HG03565 (cell line): ENCODE measurements around the gene HOXC9.

Experiments
- ATAC-seq: cut with Tn5 transposase; IDR thresholded peaks from one replicate; pipeline ENCODE4 v1.9.1; 2021; ENCODE audit warnings: mild to moderate bottlenecking, moderate library complexity; ENCODE audit not compliant: unreplicated experiment

Gene HOXC9

DNA sequence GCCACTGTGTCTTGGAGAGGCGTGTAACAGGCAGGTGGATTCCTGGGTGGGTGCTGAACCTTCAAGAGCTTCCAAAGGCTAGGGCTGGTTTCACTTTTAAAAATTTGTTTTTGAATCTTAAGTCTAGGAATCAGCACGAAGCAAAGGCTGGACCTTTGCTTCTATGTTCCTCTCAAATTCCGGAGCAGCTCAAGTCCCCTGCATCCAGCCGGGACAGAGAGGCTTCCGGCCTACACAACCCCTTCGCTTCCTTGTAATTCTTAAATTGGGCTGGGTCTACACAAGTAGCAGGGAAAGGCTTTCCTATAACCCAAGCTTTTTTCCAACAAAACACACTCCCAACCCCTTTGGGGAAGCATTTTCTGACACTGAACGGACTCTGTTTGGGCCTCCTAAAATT is 37.0 kb upstream of the HOXC9 start:
- no peak for ATAC-seq

DNA sequence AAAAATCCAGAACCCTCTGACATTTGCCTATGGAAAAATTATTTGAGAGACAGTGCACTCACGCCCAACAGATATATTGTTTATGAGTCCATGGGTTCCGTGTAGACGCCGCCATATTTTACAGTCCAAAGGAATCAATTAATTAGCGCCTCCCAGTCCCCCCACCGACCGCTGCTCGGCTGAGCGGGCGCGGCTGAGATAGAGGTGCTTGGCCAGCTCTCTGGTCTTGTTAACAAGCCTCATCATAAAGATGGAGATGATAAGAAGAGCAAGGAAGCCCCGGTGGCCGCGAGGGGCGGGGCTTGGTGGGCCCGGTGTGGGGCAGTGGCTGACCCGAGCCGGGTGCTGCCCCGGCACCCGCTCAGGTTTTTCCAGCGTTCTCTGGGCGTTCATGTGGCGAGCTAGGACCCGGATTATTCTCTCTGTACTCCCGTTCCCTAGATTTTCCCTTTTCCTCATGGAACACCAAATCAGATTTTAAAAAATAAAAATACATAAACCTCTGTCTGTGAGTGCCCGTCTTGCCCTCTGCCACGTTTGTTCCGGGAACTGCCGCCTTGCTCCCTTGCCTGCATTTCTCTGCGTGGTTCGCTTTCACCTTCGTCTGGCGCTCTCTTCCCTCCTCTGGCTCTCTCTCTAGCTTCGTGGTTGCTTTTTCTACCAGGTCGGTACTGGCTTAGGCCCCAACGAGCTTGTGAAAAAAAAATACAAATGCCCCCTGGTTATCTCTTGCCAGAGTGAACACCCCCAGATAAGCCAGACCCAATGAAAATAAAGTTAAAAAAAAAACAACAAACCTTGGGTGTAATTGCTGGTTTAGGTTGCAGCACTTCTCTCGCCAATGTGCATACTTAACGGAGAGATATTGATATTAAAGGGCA is 36.3 kb upstream of the HOXC9 start:
- no peak for ATAC-seq

DNA sequence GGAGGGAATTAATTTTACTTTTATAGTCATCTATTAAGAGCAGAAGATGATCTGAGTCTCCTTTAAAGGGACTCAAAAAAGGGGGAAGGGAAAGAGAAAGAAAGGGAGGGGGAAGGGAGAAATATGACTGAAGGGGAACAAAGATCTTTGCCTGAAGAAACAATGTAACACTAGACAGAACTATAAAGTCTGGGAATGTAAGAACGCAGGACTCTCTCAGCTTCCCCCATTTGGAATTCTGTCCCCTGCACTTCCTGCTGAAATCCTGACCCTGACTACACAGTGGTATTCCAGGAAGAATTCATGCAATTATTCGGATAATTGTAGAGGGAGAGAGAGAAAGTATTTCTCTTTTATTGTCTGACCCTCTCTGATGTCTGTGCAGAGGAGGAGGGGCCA is 35.6 kb upstream of the HOXC9 start:
- no peak for ATAC-seq

DNA sequence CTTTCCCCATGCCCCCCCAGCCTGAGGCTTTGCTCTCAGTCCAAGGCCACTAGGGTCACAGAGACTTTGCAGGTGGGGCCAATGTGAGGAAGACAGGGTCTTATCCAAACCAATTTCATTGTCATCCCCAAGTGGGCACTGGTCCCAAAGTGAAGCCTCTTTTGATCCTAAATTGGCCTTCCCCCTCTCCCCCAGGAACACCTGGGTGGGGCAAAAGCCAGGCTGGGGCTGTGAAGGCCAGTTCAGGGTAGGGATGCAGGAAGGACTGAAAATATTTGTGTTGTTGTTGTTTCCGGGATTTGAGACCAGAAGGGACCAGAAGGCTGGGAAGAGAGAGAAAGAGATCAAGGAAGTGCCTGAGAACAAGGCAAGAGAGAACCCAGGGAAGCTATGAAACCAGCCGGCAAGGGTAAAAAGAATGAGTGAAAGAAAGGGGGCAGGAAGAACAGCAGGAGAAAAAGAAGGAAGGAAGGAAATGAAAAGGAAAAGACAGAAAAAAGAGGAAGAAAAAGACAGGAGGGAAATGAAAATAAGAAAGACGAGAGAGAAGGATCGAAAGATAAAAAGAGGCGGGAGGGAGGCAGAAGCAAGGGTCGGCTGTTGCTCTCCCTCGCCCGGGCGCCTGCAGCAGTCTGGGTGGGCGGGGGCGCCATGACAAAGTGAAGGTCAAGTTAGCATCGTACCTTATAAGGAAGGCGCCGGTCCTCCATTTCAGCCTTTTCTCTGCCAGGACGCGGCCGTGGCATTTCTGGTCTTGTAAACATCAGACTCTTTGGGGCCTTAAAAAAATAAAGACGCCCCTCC is 34.5 kb upstream of the HOXC9 start:
- no peak for ATAC-seq

DNA sequence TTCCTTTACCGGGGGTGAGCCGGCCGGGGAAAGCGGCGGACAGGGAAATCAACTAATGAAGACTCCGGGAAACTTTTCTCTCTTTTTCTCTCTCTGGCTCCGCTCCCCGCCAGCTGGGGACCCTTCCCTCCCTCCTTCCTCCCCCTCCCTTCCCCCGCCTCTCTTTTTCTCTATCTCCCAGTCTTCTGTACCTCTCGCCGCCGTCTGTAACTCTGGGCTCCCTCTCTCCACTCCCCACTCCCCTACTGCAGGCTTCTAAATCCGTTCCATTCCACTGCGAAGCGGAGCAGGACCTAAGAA is 33.9 kb upstream of the HOXC9 start:
- ATAC-seq: no peak

DNA sequence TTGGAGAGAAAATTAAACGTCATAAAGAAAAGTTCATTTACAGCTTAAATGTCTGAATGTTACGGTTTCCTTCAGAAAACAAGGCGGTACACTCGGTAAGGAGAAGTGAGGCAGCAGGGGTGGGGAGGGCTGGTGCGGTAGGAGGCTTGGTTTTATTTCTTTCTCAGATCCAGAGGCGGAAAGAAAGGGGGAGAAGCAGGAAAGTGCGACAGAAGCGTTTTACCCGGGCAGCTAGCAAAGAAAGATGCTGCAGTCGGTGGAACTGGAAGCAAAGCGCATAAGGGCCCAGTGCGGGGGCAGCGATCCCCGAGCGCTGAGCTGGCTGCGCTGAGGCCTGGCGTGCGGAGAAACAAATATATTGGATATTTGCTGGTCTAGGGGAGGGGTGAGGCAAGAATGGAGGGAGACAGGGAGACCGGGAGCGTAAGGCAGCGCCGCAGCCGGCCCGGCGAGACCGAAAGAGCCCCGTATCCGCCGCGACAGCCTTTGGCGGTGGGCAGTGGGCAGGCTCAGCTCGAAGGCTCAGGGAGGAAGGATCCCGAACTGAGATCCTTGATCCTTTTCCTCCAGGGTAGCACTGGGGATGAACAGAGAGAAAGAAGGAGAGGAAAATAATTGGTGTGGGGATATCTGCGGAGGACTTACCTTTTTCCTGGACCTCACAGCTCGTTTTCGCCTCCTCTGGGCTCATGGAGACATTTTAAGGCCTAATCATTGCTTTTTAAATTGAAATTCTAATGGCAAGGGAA is 33.4 kb upstream of the HOXC9 start:
- no peak for ATAC-seq

DNA sequence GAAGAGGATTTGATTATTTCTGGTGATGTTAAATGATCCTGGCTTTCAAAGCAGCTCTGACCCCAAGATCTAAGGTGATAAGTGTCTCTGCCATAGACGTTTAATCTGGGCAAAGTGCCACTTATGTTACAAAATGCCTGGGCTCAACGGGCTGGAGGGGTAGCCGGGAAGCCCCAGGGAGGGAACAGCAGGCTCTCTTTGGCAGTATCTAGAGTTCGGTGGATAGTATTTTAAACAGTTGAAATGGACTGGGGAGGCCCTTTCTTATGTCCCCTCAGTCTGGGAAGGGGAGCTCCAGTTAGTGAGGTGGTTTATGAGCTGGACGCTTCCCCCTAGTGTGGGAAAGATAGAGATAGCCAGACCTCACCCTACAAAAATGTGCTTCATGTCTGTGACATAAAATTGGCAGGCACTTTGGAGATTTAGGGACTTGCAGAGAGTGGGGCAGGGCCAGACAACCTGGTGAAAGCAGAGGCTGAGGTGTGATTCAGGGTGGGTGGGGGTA is 32.5 kb upstream of the HOXC9 start:
- ATAC-seq: no peak

DNA sequence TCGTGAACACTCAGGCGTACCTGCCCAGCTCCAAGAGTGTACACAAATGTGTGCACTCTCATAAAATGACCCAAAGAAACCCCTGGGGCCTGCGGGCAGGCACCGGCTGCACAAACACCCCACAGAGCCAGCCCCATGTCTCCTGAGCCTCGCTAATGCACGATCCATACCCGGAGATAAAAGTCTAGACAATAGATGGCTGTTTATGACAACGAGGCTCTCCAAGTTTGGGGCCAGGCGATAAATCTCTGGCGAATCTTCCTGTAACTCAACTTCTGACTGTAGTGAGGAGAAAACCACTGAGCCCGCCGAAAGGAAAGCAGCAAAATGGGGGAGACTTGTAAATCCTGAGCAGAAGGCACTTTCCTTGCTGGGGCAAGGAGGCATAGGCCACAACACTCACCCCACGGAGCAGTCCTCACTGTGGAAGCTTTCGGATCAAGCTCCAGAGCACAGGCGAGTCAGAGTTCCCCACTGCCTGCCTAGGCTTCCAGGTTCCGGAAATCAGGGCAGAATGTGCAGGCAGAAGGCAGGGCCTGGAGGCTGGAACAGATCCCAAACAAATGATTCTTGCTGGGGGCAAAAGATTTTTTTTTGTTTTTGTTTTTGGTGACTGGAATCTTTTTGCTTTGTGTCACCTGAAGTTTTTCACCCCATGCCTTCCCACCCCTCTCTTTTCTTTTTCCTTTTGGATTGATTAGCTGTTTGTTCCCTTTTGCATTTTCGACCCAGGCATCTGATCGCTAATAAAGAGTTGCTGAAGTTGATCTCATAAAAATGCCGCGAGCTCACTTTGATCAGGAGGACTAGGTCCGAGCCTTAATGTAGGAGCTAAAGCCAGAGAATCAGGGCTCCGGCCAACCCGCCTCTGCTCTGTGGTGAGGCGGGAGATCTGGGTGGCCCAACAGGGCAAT is 31.5 kb upstream of the HOXC9 start:
- no peak for ATAC-seq

DNA sequence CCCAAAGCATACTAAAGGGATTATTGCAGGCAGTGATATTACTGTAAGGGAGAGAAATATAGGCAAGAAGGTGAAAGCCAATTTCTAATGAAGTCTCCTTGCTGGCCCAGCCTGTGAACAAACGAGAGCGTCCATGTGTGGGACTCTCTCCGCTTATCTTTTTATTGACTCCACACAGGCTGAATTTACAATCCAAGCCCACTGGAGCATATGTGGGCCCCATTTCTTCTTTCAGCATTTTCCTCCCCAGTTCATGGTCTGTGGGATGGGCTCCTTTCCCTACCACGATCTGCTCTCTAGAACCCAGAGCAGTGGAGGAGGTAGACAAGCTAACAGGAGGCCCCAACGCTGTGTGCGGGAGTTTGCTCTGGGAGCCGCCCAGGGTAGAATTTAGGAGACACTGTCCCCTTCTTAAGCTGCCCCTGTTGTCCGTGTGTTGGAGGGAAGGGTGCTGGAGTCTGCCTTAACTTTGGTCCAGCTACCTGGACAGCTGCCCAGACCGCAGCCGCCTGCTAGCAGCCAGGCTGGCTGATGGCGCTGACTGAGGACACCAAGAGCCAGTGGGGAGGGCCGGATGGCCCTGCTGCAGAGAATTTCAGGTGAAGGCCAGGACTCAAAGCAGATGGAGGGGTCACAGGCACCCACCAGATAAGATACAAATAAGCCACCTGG is 30.2 kb upstream of the HOXC9 start:
- ATAC-seq: no peak

DNA sequence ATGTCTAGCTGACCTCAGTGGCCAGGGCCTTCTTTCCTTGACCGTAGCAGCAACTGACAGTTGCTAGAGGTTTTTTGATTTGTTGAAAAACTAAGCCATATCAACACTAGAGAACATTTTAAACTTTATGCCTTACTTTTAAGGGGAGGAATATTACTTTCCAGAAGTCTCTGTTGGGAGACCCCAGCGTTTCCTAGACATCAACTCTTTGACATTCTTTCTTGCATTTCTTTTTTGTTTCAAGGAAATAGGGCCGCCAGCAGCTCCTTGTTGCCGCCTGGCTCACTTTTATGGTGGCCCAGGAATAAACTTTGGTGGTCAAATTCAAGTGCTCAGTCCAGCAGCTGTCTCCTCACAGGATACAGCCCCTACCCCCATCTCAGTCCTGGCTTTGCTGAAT is 29.5 kb upstream of the HOXC9 start:
- no peak for ATAC-seq

DNA sequence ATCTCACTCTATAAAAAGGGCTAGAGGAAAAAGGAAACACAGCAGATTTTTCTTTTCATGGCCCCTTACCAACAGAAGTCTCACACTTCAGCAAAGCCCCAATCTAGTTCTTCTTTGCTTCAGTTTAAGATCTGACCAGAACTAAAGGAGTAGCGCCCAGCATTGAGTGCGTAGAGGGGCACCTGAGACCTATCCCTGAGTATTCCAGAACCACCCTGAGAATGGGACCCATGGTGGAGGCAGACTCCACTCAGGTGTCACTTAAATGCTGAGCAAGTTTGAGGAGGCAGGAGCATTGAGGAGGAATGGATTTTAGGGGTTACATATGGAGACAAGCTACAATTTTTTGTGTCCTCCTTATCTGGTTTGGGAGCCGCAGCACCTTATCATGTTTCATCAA is 28.8 kb upstream of the HOXC9 start:
- ATAC-seq: no peak

DNA sequence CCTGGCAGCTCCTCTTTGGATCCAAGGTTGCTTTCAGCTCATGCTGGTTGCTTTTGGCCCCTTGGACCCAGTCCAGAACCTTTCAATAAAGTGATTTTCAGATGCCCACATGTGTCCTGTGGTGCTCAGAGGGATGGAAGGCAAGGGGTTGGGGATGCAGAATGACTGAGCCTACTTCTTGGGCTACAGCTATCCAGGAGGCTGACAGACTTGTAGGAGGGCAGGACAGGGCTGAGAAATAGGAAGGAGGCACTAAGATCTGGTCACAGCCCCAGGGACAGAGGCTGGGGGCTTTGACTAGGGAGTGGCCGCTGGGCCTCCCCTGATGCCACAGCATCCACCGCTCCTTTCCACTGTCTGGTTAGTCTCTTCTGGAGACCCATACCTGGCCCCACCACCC is 28.3 kb upstream of the HOXC9 start:
- no peak for ATAC-seq

DNA sequence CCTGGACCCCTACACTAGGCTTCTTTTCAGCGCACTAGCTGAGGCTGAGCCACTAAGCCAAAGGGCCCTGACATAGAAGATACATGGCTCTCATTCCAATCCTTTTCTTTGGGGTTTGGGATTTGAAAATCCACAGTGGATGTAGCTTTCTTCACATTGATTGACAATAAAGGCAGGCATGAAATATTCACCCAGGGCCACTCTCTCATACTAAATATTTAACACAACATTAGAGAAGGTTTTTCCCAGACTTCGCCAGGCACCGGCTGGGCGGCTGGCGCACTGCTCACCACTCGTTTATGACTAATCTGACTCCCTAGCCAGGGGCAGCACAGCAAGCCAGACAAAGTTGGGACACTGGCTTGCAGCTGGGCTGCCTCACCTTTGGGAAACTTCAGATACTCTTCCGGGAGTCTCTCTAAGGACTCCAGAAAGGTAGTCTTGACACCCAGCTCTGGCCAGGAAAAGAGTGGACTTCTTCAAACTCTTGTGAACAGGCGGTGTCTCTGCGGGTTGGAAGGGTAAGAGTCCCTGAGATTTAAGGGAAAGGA is 27.7 kb upstream of the HOXC9 start:
- no peak for ATAC-seq

DNA sequence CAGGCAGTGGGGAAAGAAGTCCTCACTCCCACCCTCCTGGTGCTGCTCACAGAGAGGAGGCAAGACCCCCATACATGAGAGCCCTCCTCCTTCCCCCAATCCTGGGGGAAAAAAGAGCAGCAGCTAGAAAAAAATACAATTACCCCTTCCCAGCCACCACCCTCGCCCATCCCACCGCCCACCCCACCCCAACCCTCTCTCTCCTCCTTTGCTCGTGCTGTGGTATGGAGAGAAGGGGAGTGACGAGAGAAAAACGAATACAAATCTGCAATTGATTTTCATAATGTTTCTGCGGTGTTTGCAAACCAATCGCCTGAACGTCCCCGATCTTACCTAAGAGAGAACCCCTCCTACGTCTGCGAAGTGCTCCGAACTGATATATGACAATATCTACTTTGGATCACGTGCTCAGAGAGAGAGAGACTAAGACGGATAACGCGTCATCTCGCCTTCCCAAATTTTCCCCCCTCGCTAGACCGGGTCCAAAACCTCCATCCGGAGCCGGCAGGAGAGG is 27.2 kb upstream of the HOXC9 start, which contains the start of gene HOXC11:
TSS of gene HOXC11 (plus strand) at position 405 of the 514 bp plus-strand sequence. CDS start 116 bp downstream, outside the sequence.
- ATAC-seq: no peak

DNA sequence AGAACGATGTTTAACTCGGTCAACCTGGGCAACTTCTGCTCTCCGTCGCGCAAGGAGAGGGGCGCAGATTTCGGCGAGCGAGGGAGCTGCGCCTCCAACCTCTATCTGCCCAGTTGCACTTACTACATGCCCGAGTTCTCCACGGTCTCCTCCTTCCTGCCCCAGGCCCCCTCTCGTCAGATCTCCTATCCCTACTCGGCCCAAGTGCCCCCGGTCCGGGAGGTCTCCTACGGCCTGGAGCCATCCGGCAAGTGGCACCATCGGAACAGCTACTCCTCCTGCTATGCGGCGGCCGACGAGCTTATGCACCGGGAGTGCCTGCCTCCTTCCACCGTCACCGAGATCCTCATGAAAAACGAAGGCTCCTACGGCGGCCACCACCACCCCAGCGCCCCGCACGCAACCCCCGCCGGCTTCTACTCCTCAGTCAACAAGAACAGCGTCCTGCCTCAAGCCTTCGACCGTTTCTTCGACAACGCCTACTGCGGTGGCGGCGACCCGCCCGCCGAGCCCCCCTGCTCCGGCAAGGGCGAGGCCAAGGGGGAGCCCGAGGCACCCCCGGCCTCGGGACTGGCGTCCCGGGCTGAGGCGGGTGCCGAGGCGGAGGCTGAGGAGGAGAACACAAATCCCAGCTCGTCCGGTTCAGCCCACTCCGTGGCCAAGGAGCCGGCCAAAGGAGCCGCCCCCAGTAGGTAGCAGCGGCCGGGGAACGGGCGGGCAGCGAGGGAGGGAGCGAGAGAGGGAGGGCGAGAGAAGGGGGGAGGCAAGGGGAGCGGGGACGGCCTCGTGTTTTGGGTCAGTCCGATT is 26.5 kb upstream of the HOXC9 start:
- no peak for ATAC-seq

DNA sequence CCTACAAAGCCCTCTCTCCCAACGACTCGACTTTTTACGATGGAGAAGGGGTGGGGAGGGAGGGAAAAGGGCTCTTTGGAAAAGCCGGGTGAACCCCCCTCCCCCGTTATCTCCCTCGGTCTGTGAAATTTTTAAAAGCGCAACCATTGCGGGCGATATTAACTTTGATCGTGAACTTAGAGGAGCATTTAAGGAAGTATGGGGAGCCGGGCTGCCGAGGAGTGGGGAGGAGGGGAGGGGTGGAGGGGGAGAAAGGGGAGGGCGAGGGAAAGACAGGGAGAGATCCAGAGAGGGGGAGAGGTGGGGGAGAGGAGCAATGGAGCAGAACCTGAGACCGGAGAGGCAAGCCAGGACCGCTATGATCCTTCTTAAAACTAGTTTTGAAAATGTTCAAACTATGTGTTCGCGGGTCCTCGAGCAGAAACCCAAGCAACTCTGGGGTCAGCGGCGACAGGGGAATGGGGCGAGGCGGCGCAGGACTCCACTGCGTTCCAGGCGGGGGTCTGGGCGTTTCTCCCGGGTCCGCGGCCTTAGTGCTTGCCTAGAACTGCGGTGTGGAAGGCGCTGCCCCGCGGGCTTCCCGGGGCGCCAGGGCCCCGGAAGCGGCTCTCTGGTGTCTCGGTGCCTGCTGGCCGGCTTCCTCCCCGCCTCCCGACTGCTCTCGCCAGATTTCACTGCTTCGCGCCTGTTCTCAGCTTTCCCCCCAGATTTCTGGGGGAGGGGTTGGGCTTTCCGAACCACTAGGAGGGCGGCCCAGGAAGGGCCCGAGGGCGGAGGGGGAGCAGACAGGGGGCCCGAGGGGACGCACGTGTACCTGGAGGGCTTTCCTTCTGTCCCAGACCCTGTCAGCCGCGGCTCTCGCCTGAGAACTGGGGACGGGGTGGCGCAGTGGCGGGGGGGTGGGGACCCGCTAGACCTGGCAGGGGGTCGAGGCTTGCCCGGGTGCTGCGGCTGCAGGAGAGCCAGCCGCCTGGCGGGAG is 25.6 kb upstream of the HOXC9 start, which contains the start of gene HOTAIR:
TSS of gene HOTAIR (minus strand) at position 871 of the 980 bp plus-strand sequence.
- no peak for ATAC-seq

DNA sequence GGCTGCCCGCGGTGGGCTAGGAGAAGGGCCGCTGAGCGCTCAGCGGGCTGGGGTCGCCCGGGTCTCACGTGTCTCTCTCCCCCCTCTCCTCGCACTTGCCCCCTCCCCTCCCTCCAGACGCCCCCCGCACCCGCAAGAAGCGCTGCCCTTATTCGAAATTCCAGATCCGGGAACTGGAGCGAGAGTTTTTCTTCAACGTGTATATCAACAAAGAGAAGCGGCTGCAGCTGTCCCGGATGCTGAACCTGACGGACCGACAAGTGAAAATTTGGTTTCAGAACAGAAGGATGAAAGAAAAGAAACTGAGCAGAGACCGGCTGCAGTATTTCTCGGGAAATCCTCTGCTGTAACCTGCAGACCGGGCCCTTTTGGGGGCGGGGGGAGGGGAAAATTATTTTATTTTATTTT is 24.9 kb upstream of the HOXC9 start:
- no peak for ATAC-seq
